D341Med (cell line): ENCODE measurements around the gene SLC25A20.
"Not testable (repeated sequence)": the region's sequence is repeated elsewhere in the genome, so short reads cannot be mapped to it uniquely, and the experiment has no call there.

Experiments
- DNase-seq: peaks from one replicate; pipeline ENCODE4 v3.0.0; 2012; ENCODE audit warnings: low spot score

SLC25A20 gene

GRCh38 chr3:48898383-48899234 is at the start of gene SLC25A20:
Gene SLC25A20 (minus strand): TSS chr3:48898882. CDS start chr3:48898794, 88 bp downstream.
- DNase-seq = peak; percentile 97

- no peak for DNase-seq
Observed at GRCh38 chr3:48945891-48946549, 47.3 kb upstream of the SLC25A20 start.

- DNase-seq = no peak
Observed at GRCh38 chr3:48945432-48945831, 46.8 kb upstream of the SLC25A20 start.

GRCh38 chr3:48938689-48939088 is 40.0 kb upstream of the SLC25A20 start:
- no peak for DNase-seq

DNA sequence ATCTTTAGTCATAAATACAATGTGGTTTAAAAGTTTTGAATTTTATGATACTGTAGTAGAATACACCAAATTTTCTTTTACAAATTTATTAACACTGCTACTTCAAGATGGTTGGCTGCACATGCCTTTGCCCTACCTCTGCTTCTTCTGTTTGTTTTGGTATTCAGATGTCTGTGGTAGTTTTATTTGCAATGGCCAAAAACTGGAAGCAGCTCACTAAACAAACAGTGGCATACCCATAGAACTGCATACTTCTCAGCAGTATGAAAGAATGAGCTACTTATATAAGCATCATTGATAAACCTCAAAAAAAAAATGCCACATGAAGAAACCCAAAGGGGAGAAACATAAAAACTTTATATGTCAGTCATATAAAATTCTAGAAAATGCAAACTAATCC is 39.5 kb upstream of the SLC25A20 start:
- DNase-seq = no peak

DNA sequence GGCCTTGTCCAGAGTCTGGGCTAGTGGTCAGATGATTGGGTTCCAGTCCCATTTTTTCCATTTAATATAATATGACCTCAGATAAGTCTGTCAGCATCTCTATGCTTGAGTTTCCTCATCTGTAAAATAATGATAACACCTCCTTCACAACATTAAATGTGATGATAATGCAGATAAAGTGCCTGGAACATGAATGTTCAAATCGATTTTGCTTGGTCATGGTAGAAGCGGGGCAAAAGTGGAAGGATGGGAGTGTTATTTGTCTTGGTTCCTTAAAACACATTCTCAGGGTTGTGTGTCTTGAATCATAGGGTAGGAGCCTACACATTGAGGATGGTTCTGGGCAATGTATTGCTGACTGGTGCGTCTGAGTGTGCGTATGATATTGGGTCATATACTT is 36.8 kb upstream of the SLC25A20 start:
- DNase-seq = no peak

DNA sequence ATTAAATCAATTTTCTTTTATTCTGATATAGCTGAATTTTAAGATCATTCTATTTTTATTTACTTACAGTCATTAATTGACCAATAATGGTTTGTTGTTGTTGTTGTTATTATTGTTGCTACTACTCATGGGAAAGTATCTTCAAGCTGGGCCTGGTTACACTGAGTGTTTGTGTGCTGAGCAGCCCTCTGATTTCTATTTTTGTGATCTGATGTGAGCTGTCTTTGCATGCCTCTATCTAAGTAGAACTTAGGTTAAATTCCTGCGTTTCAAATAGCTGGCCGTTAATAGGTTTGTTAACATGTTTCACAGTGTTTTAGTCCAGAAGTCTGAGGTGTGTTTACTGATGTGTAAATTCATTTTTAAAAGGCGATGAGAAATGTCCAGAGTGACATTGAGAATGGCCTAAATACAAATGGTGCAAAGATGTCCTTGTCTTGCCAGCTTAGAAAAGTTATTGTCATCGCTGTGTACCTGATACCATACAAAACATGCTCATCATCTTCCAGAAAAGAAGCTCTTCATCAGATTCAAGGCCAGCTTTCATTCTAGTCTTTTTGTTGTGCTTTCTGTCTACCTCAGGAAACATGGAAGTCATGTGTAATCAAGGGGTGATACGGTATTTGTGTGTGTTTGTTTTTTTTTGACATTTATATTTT is 35.8 kb upstream of the SLC25A20 start:
- no peak for DNase-seq

DNA sequence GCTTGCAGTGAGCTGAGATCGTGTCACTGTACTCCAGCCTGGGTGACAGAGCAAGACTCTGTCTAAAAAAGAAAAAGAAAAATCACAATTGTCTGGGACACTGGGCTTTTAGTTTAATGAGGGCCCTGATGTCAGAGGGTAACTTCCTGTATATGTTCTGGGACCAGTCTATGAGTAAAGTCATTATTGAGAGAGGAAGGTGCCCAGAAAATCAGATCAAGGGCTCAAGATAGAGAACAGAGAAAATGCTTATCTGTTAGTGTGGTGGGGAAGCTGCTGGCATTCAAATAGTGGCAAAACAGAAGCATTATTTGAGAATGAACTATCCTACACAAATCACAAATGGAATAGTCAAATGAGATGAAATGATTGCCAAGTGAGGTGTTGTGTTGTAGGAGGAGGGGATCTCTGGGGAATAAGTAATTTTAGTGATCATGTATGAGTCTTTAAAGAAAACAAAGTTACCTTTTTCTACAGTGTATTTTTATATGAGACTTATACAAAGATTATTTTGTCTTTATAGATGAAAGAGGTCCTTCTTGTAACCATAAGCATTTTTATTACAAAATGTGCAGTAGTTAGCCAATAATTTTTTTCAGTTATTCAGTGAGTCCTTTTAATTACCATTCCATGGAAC is 33.4 kb upstream of the SLC25A20 start:
- DNase-seq = no peak

DNA sequence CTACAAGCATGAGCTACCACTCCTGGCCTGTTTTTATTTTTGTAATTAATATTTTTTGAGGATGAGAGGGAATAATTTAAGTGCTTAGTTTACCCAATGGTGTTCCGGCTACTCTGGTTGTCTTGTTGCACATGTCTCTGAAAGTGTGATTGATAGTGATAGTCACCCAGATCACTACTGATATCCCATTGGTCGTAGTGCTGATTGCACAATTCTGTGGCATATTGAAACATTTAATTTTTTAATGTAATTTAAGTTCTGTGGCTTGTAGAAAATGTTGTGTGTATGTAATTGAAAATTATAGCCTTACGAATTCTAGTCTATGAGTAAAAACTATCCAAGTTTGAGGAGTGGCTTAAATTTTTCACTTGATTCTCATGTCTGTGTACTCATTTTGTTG is 31.9 kb upstream of the SLC25A20 start:
- no peak for DNase-seq

DNA sequence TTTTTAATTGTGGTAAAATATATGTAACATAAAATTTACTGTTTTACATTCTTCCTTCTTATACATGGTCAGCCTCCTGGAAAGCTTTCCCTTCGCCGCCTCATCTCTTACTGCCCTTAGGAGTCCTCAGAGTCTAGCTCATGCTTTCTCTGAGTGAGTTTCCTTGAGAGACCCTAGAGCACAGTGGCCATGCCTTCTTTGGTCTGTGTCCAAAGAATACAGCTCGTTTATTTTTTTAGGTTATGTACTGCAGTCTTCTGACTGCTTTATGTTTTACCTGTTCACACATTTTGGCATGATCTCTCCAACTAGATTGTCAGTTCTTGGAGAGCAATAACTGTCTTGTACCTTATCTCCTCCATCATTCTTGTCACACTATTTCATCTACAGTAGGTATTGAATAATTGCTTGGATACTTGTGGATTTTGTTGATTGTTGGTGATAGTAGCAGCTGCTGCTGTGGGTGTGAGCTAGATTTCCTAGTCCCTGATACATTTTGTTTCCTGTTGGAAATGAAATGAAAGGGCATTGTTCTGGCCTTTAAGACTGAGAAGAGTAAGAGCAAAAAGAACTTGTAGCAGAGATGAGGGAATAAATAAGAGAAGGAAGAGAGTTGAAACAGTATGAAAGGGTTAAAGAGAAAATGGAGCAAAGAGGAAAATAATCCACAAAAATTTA is 30.8 kb upstream of the SLC25A20 start:
- DNase-seq = no peak

DNA sequence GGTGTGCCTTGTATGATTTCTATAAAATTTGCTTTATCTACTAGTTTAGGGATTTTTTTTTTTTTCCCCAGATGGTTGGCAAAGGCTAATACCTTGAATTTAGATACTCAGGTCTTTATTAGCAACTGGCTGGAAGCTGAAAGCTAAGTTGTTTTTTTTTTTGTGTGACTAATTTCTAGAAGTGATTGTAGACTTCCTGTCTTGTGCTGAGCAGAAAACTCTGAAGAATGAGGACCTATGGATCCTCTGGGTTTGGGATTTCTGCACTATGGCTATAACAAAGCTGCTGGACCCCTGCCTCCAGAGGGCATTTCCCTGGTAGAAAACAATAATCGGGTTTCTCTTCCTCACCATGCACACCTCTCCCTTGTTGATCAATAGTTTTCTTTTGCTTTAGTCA is 30.0 kb upstream of the SLC25A20 start:
- DNase-seq = no peak

- no peak for DNase-seq
Observed at GRCh38 chr3:48927928-48928327, 29.2 kb upstream of the SLC25A20 start.

DNA sequence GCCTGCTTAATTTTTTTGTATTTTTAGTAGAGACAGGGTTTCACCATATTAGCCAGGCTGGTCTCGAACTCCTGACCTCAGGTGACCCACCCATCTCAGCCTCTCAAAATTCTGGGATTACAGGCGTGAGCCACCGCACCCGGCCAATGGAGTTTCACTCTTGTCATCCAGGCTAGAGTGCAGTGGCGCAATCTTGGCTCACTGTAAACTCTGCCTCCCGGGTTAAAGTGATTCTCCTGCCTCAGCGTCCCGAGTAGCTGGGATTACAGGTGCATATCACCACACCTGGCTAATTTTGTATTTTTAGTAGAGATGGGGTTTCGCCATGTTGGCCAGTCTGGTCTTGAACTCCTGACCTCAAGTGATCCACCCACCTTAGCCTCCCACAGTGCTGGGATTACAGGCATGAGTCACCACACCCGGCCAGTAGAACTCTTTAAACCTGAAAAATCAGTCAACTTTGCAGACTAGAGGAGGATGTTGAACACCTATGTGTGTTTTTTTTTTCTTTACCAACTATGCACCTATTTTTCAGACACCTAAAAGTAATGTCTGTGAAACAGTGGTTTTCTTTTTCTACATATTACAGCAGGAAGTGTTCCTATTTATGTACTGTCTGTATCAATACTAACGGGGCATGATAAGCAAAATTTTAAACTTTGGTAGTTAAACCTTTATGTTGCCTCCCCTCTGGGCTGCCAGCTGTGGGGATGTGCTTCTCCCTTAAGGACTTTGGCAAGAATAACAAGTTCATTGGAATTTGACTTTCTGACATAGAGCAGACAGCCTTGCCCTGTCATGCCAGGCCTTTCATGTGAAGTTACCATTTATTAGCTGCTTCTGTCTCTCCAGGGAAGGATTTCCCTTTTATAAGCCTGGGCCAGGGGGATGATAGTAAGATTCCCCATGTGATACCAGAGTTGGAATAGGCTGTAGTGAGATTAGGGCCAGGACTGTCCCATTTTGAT is 28.0 kb upstream of the SLC25A20 start:
- no peak for DNase-seq

DNA sequence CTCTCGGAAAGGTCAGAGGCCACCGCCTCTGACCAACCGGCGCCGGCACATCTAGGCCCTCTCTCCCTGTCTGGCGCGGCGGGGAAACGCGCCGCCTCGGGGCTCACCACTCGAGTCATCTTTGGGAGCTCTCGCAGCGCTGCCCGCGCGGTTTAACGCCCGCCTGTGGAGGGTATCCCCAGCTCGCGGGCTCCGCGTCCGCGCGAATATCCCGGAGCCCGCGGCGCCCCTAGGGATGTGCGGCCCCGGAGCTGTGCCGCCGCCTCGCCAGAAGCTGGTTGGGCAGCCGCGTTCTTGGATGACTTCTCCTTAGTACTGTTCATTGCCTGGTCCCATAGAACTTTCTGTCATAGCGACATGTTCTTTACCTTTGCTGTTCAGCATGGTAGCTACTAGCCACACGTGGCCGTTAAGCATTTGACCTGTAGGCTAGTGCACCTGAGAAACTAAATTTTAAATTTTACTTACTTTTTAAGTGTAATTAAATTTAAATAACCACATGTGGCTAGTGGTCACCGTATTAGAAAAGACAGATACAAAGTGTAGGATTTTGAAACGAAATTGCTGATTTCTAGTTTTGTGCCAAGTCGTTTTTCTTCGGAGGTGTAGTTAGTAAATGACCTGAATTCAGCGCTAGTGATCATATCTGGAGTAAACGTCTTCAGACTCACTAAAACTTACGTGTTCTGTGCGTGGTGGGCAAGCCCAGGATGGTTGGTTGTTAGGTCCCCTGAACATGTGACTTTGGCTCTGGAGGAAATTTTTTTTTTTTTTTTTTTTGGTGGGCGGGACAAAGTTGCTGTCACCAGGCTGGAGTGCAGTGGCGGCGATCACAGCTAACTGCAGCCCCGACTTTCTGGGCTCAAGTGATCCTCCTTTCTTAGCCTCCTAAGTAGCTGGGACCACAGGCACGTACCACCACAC is 20.8 kb upstream of the SLC25A20 start:
- DNase-seq = peak; percentile 74

DNA sequence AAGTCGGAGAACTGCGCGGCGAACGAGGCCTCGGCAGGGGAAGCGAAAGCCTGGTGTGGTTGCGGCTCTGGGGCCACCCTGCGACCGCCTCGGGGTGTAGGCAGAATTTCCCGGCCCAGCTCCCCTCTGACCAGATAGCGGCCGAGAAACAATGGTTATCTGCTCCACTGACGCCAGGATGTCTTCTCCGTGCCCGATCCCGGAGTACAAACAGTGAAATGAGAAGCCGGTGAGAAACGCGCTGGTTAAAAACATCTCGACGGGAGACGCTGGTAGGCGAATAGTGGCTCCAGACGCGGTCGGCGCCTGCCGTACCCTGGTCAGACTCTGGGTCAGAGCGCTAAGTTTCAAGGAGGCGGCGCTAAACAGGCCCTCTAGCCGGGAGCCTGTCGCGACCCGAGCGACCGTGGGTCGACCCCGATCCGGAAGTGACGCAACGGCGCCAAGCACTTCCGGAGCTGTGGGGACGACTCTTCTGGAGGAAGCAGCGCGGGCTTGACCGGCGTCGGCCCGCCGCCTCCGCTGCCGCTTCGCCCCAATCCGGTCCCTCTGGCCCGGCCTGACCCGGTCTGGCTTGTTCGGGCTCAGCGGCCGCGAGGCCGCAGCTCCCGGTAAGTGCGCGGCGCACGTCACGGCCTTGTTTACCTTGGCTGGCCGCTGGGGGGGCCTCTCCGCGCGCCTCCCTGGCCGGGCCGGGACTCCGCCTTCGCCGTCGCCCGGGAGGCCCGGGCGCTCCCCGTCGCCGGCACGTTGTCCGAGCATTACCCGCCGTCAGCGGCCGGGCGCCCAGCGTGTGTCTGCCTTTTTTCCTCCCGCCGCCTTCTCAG is 19.9 kb upstream of the SLC25A20 start, which contains the start of gene ARIH2:
Gene ARIH2 (plus strand): TSS at position 455 of the 827 bp plus-strand sequence. CDS start 8,717 bp downstream, outside the sequence.
- DNase-seq = peak; percentile 98

GRCh38 chr3:48915296-48915695 is 16.6 kb upstream of the SLC25A20 start:
- DNase-seq = no peak

DNA sequence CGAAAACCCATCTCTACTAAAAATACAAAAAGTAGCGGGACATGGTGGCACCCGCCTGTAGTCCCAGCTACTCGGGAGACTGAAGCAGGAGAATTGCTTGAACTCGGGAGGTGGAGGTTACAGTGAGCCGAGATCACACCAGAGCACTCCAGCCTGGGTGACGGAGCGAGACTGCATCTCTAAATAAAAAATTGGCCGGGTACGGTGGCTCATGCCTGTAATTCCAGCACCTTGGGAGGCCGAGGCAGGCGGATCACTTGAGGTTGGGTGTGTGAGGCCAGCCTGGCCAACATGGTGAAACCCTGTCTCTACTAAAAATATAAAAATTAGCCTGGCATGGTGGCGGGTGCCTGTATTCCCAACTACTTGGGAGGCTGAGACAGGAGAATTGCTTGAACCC is 8.3 kb upstream of the SLC25A20 start:
- DNase-seq = not testable (repeated sequence)

DNA sequence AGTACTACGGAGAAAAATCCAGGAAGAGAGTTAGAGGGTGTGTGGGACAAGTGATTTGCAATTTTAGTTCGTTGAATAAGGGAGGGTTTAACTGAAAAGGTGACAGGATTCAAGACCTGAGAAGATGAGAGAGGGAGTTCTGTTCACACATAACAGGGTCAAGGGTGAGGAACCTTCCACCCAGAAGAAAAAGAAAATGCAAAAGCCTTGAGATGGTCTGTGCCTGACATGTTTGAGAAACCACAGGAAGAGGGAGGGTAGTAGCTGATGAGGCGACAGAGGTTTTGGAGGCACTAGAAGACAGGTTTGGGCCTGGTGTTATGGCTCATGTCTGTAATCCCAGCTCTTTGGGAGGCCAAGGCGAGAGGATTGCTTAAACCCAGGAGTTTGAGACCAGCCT is 591 bp upstream of the SLC25A20 start:
- no peak for DNase-seq
